H9 (cell line): ENCODE results near the gene MDK. TPM values are rescaled to one million over a fixed set of nuclear protein-coding genes. Genes with fewer than 3 reads are reported as not detected.

Source experiments
- DNase-seq: peaks from one replicate; pipeline ENCODE4 v3.0.0-alpha.2; 2017
- H2AFZ ChIP-seq: one replicate; pipeline ENCODE4 v1.6.1; 2013; ENCODE audit warnings: mild to moderate bottlenecking, low read length, control low read depth, moderate library complexity
- H2AK5ac ChIP-seq: 2 replicates; pipeline ENCODE4 v1.6.1; 2013; ENCODE audit warnings: low read length, control low read depth, mixed read lengths; ENCODE audit not compliant: insufficient read length
- H2BK120ac ChIP-seq: one replicate; pipeline ENCODE4 v1.6.1; 2013; ENCODE audit warnings: low read depth, mild to moderate bottlenecking, low read length, control low read depth, inconsistent platforms; ENCODE audit not compliant: poor library complexity, severe bottlenecking
- H2BK12ac ChIP-seq: 2 replicates; pipeline ENCODE4 v1.6.1; 2013; ENCODE audit warnings: low read length, control low read depth, mixed read lengths, low read depth; ENCODE audit not compliant: insufficient read length
- H2BK15ac ChIP-seq: 2 replicates; pipeline ENCODE4 v1.6.1; 2013; ENCODE audit warnings: low read depth, low read length, control low read depth
- H2BK20ac ChIP-seq: one replicate; pipeline ENCODE4 v1.6.1; 2013; ENCODE audit warnings: low read depth, mild to moderate bottlenecking, low read length, control low read depth, inconsistent platforms; ENCODE audit not compliant: poor library complexity, severe bottlenecking
- H2BK5ac ChIP-seq: 2 replicates; pipeline ENCODE4 v1.6.1; 2013; ENCODE audit warnings: low read length, control low read depth, mixed read lengths; ENCODE audit not compliant: insufficient read length
- H3K14ac ChIP-seq: 2 replicates; pipeline ENCODE4 v1.6.1; 2013; ENCODE audit warnings: low read length, control low read depth; ENCODE audit not compliant: insufficient read depth
- H3K18ac ChIP-seq: 2 replicates; pipeline ENCODE4 v1.6.1; 2013; ENCODE audit warnings: low read depth, mild to moderate bottlenecking, mixed read lengths, low read length, control low read depth; ENCODE audit not compliant: insufficient read length
- H3K23ac ChIP-seq: 2 replicates; pipeline ENCODE4 v1.6.1; 2013; ENCODE audit warnings: low read length, control low read depth, mixed read lengths, low read depth; ENCODE audit not compliant: insufficient read length
- H3K23me2 ChIP-seq: 2 replicates; pipeline ENCODE4 v1.6.1; 2013; ENCODE audit warnings: low read depth, mild to moderate bottlenecking, mixed read lengths, low read length, control low read depth; ENCODE audit not compliant: insufficient read length, poor library complexity, severe bottlenecking
- H3K27ac ChIP-seq: 2 replicates; pipeline ENCODE4 v1.5.1; 2013; ENCODE audit warnings: low read length, control low read depth, mixed read lengths, low read depth; ENCODE audit not compliant: insufficient read length
- H3K27me3 ChIP-seq: 2 replicates; pipeline ENCODE4 v1.6.1; 2013; ENCODE audit warnings: low read length, control low read depth, inconsistent platforms; ENCODE audit not compliant: insufficient read depth
- H3K4ac ChIP-seq: 2 replicates; pipeline ENCODE4 v1.6.1; 2013; ENCODE audit warnings: low read depth, mild to moderate bottlenecking, control low read depth, inconsistent platforms, low read length, moderate library complexity
- H3K4me1 ChIP-seq: 2 replicates; pipeline ENCODE4 v1.6.1; 2013; ENCODE audit warnings: low read length, control low read depth, inconsistent platforms; ENCODE audit not compliant: insufficient read depth
- H3K4me2 ChIP-seq: 2 replicates; pipeline ENCODE4 v1.6.1; 2013; ENCODE audit warnings: low read length, control low read depth, mixed read lengths; ENCODE audit not compliant: insufficient read length, insufficient read depth
- H3K56ac ChIP-seq: 2 replicates; pipeline ENCODE4 v1.6.1; 2013; ENCODE audit warnings: low read depth, mild to moderate bottlenecking, mixed read lengths, low read length, control low read depth; ENCODE audit not compliant: insufficient read length
- H3K79me1 ChIP-seq: 2 replicates; pipeline ENCODE4 v1.6.1; 2013; ENCODE audit warnings: low read depth, mild to moderate bottlenecking, moderate library complexity, low read length, control low read depth, inconsistent platforms; ENCODE audit not compliant: insufficient read depth, poor library complexity, severe bottlenecking
- H3K79me2 ChIP-seq: 2 replicates; pipeline ENCODE4 v1.6.1; 2013; ENCODE audit warnings: low read length, control low read depth, inconsistent platforms; ENCODE audit not compliant: insufficient read depth
- H3K9ac ChIP-seq: 2 replicates; pipeline ENCODE4 v1.6.1; 2013; ENCODE audit warnings: low read length, control low read depth, mixed read lengths; ENCODE audit not compliant: insufficient read length; ENCODE audit errors: extremely low read depth
- H3K9me3 ChIP-seq: one replicate; pipeline ENCODE4 v1.6.1; 2013; ENCODE audit warnings: low read depth, low read length, inconsistent platforms; ENCODE audit not compliant: control insufficient read depth
- H3T11ph ChIP-seq: one replicate; pipeline ENCODE4 v1.6.1; 2013; ENCODE audit warnings: mild to moderate bottlenecking, low read length, control low read depth, inconsistent platforms
- H4K20me1 ChIP-seq: one replicate; pipeline ENCODE4 v1.6.1; 2013; ENCODE audit not compliant: control insufficient read depth, insufficient read length, insufficient read depth
- H4K5ac ChIP-seq: 2 replicates; pipeline ENCODE4 v1.6.1; 2013; ENCODE audit warnings: low read depth, mild to moderate bottlenecking, mixed read lengths, low read length, control low read depth; ENCODE audit not compliant: insufficient read length
- H4K8ac ChIP-seq: replicated peaks from 2 replicates; pipeline ENCODE4 v1.6.1; 2013; ENCODE audit warnings: low read length, control low read depth, mixed read lengths, low read depth; ENCODE audit not compliant: insufficient read length
- H4K91ac ChIP-seq: 2 replicates; pipeline ENCODE4 v1.6.1; 2013; ENCODE audit warnings: low read depth, mild to moderate bottlenecking, moderate library complexity, mixed read lengths, low read length, control low read depth; ENCODE audit not compliant: insufficient read length
- H3K27ac Mint-ChIP-seq, 3 experiments: 2 replicates in 2 of 3; 3 replicates in 1 of 3; pipeline ENCODE4 v1.8.0; 2020 to 2021; ENCODE audit warnings: mixed read lengths in 3 of 3, mild to moderate bottlenecking in 1 of 3, moderate library complexity in 1 of 3
- H3K27me3 Mint-ChIP-seq: 2 replicates; pipeline ENCODE4 v1.8.0; 2021; ENCODE audit warnings: low read depth, mild to moderate bottlenecking, moderate library complexity, mixed read lengths
- H3K36me3 Mint-ChIP-seq, 3 experiments: 2 replicates in 2 of 3; 3 replicates in 1 of 3; pipeline ENCODE4 v1.8.0; 2020 to 2021; ENCODE audit warnings: low read depth in 3 of 3, mixed read lengths in 3 of 3; ENCODE audit not compliant: insufficient read depth in 1 of 3
- H3K4me1 Mint-ChIP-seq, 2 experiments: 2 replicates each; pipeline ENCODE4 v1.8.0; 2020; ENCODE audit warnings: mixed read lengths in 2 of 2
- H3K4me3 Mint-ChIP-seq, 2 experiments: 2 replicates in 1 of 2; 3 replicates in 1 of 2; pipeline ENCODE4 v1.8.0; 2020 to 2021; ENCODE audit warnings: mild to moderate bottlenecking in 2 of 2, mixed read lengths in 2 of 2, moderate library complexity in 1 of 2
- H3K9me3 Mint-ChIP-seq, 2 experiments: 2 replicates in 1 of 2; 3 replicates in 1 of 2; pipeline ENCODE4 v1.8.0; 2020; ENCODE audit warnings: mild to moderate bottlenecking in 2 of 2, mixed read lengths in 2 of 2, moderate library complexity in 1 of 2
- WGBS: extraction: QIAGEN DNeasy Blood & Tissue Kit; methylation state at CpG from one replicate; pipeline ENCODE4 v1.1.7; 2013; ENCODE audit warnings: missing lambda C conversion rate, low lambda C conversion rate, mixed read lengths; ENCODE audit not compliant: insufficient read length; ENCODE audit errors: extremely low coverage; 5-methylcytosine and 5-hydroxymethylcytosine counted together
- total RNA-seq: library from RNA; stranded (reverse); gene quantifications from 2 replicates; pipeline ENCODE4 v1.2.1, GENCODE V29; 2021
- TF ChIP-seq, protein P1 (sequence below): fragments of 200-600 bp; sonication (generic); conservative IDR thresholded peaks from 3 replicates; pipeline ENCODE4 v1.8.0; 2021; ENCODE audit warnings: antibody characterized with exemption, mild to moderate bottlenecking

MDK gene
- total RNA-seq, 1 experiment from 2014 or later = 392 TPM

DNA sequence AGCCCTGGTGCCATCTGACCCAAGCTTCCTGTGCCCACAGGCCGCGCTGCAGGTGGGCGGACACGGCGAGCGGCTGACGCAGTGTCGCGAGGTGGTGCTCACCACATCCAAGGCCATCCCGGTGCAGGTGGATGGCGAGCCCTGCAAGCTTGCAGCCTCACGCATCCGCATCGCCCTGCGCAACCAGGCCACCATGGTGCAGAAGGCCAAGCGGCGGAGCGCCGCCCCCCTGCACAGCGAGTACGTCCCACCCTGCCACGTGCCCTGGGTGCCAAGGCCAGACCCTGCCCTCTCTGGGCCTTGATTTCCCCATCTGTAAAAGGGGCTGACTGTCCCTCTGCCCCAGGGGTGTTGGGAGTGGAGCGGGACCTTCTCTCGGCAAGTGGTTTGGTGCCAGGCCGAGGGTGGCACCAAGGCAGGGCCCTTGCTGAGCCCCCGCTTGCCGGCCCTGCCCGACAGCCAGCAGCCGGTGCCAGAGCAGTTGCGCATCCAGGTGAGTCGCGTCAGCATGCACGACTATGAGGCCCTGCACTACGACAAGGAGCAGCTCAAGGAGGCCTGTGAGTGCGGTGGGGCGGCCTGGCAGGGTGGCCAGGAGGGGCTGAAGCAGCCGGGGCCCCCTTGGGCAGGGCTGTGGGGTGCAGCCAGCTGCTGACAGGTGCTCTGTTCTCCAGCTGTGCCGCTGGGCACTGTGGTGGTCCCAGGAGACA lies 5.9 kb upstream of the MDK start:
- Histone ChIP-seq H4K5ac (no peak overlapping the region), H3K56ac (no peak overlapping the region), H3K23me2 (no peaks in the 10 kb centered on the region), H4K91ac (no peak overlapping the region), H3K9ac (no peak overlapping the region), H4K8ac (no peak overlapping the region), H3K27ac (no peak overlapping the region), H3K79me2 (no peaks in the 10 kb centered on the region), H3K79me1 (no peaks in the 10 kb centered on the region), H3K14ac (no peak overlapping the region), H3K4ac (no peak overlapping the region), H2AK5ac (no peak overlapping the region), H3K4me2 (no peak overlapping the region), H3K9me3 (no peaks in the 10 kb centered on the region), H3K18ac (no peak overlapping the region), H3K4me1 (no peaks in the 10 kb centered on the region), H2BK12ac (no peak overlapping the region), H2BK15ac (no peak overlapping the region), H4K20me1 (no peaks in the 10 kb centered on the region), H2BK20ac (no peak overlapping the region), H3K23ac (no peak overlapping the region), H2BK120ac (no peak overlapping the region), H2AFZ (no peak overlapping the region), H2BK5ac (no peak overlapping the region), H3T11ph (no peak overlapping the region), H3K27me3 (no peaks in the 10 kb centered on the region)
- no CpG with 5 or more reads among the region's 38 CpGs for WGBS
- H3K27ac Mint-ChIP-seq = no peak overlapping the region
- no peaks in the 10 kb centered on the region; a peak in 1 of 5 replicates for H3K9me3 Mint-ChIP-seq
- no peaks in the 10 kb centered on the region for H3K27me3 Mint-ChIP-seq
- peaks cover 13 to 48% (median 47%) of the 10 kb centered on the region in 3 experiments; a peak in 6 of 7 replicates for H3K36me3 Mint-ChIP-seq
- no peak overlapping the region for H3K4me3 Mint-ChIP-seq
- peaks cover 6 to 8% of the 10 kb centered on the region in 2 experiments for H3K4me1 Mint-ChIP-seq
- no peak for DNase-seq
- TF ChIP-seq, protein P1, sequence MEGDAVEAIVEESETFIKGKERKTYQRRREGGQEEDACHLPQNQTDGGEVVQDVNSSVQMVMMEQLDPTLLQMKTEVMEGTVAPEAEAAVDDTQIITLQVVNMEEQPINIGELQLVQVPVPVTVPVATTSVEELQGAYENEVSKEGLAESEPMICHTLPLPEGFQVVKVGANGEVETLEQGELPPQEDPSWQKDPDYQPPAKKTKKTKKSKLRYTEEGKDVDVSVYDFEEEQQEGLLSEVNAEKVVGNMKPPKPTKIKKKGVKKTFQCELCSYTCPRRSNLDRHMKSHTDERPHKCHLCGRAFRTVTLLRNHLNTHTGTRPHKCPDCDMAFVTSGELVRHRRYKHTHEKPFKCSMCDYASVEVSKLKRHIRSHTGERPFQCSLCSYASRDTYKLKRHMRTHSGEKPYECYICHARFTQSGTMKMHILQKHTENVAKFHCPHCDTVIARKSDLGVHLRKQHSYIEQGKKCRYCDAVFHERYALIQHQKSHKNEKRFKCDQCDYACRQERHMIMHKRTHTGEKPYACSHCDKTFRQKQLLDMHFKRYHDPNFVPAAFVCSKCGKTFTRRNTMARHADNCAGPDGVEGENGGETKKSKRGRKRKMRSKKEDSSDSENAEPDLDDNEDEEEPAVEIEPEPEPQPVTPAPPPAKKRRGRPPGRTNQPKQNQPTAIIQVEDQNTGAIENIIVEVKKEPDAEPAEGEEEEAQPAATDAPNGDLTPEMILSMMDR = no peak
